Tibial artery (tissue), 4 donors: ENCODE results near the gene KDM6A.
"Not testable (repeated sequence)": the region's sequence is repeated elsewhere in the genome, so short reads cannot be mapped to it uniquely, and the experiment has no call there.

Experiments used
- DNase-seq, 2 donors: peaks; one replicate each; pipeline ENCODE4 v3.0.0-alpha.2; 2019
- H3K27ac ChIP-seq, 2 donors: fragments of 200-600 bp; sonication (generic) in 1 of 2; 1 replicate in 1 of 2; 2 replicates in 1 of 2; pipeline ENCODE4 v1.5.1; 2018 to 2019; ENCODE audit warnings: mild to moderate bottlenecking in 1 of 2
- H3K27me3 ChIP-seq, 2 donors: fragments of 200-600 bp; sonication (generic) in 1 of 2; one replicate each; pipeline versions ENCODE4 v1.5.1 to v1.6.0; 2016 to 2019
- H3K36me3 ChIP-seq, 3 donors: fragments of 200-600 bp; sonication (generic) in 2 of 3; one replicate each; pipeline ENCODE4 v1.5.1; 2016 to 2019; ENCODE audit warnings: mild to moderate bottlenecking in 2 of 3
- H3K4me1 ChIP-seq, 4 donors: fragments of 200-600 bp; sonication (generic) in 2 of 4; 1 replicate in 3 of 4; 2 replicates in 1 of 4; pipeline ENCODE4 v1.5.1; 2016 to 2019
- H3K4me3 ChIP-seq, 2 donors: fragments of 200-600 bp; sonication (generic) in 1 of 2; 1 replicate in 1 of 2; 2 replicates in 1 of 2; pipeline ENCODE4 v1.5.1; 2018 to 2019; ENCODE audit warnings: mild to moderate bottlenecking in 2 of 2
- H3K9me3 ChIP-seq, 3 donors: fragments of 200-600 bp; sonication (generic) in 1 of 3; one replicate each; pipeline ENCODE4 v1.5.1; 2016 to 2019
- intact Hi-C: fragments of 100-400 bp; cut with DNase I; formaldehyde crosslinking; loops from one replicate; pipeline ENCODE4 v1.15.0; 2023; ENCODE audit warnings: low total_unique reads
- TF ChIP-seq, protein P1 (sequence below), 2 experiments: fragments of 200-600 bp in 1 of 2; fragments of 450-650 bp in 1 of 2; IDR thresholded peaks; one replicate each; pipeline ENCODE4 v1.5.1; 2017 to 2019; ENCODE audit warnings: antibody characterized with exemption in 2 of 2, mild to moderate bottlenecking in 1 of 2, moderate library complexity in 1 of 2

The KDM6A gene

DNA sequence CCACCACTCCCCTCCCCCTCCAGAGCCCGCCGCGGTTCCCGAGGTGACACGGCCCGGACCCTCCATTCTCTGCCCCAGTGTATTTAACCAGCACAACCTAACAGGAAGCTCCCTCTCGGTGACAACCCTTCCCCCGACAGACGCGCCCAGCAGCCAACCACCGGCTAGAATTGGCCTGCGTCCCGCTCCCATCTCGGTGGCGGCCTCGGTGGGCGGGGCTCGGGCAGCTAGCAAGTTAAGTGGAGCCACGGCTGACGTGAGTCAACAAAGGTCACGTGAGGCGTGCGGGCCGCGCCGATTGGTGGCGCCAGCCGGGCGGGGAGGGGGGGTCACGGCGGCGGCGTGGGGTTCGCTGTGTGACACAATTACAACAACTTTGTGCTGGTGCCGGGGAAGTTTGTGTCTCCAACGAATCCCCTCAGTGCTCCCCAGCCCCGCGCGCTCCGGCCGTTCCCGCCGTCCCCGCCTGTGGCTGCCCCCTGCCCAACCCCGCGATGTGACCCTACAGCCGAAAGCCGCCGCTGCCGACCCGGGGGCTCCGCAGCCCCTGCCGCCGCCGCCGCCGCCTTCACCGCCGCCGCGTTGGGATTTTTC, at the start of gene KDM6A:
Gene KDM6A (plus strand): TSS at position 368 of the 594 bp plus-strand sequence. CDS start 364 bp downstream, outside the sequence.
- Histone ChIP-seq H3K4me1 (peaks cover 0 to 16% (median 5%) of the 10 kb centered on the region in 4 donors), H3K36me3 (no peaks in the 10 kb centered on the region), H3K27ac (peak within 1 kb of the TSS; percentile 97 to 99), H3K9me3 (no peaks in the 10 kb centered on the region), H3K4me3 (peak within 1 kb of the TSS; percentile 85 to 96), H3K27me3 (no peaks in the 10 kb centered on the region)
- TF ChIP-seq, protein P1, sequence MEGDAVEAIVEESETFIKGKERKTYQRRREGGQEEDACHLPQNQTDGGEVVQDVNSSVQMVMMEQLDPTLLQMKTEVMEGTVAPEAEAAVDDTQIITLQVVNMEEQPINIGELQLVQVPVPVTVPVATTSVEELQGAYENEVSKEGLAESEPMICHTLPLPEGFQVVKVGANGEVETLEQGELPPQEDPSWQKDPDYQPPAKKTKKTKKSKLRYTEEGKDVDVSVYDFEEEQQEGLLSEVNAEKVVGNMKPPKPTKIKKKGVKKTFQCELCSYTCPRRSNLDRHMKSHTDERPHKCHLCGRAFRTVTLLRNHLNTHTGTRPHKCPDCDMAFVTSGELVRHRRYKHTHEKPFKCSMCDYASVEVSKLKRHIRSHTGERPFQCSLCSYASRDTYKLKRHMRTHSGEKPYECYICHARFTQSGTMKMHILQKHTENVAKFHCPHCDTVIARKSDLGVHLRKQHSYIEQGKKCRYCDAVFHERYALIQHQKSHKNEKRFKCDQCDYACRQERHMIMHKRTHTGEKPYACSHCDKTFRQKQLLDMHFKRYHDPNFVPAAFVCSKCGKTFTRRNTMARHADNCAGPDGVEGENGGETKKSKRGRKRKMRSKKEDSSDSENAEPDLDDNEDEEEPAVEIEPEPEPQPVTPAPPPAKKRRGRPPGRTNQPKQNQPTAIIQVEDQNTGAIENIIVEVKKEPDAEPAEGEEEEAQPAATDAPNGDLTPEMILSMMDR (IDR thresholded peaks at IDR 0.05): no peak
- peak; percentile 95 to 98 for DNase-seq
- intact Hi-C loops: no loop called here

DNA sequence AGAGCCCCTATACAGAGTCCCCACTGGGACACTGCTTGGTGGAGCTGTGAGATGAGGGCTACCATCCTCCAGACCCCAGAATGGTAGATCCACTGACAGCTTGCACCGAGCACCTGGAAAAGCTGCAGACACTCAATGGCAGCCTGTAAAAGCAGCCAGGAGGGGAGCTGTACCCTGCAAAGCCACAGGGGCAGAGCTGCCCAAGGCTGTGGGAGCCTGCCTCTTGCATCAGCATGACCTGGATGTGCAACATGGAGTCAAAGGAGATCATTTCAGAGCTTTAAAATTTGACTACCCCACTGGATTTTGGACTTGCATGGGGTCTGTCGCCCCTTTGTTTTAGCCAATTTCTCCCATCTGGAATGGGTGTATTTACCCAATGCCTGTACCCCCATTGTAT, 49.8 kb upstream of the KDM6A start:
- H3K27ac ChIP-seq, H3K27me3 ChIP-seq, DNase-seq, intact Hi-C loops, H3K4me3 ChIP-seq, H3K4me1 ChIP-seq, H3K9me3 ChIP-seq, H3K36me3 ChIP-seq: not testable (repeated sequence)

DNA sequence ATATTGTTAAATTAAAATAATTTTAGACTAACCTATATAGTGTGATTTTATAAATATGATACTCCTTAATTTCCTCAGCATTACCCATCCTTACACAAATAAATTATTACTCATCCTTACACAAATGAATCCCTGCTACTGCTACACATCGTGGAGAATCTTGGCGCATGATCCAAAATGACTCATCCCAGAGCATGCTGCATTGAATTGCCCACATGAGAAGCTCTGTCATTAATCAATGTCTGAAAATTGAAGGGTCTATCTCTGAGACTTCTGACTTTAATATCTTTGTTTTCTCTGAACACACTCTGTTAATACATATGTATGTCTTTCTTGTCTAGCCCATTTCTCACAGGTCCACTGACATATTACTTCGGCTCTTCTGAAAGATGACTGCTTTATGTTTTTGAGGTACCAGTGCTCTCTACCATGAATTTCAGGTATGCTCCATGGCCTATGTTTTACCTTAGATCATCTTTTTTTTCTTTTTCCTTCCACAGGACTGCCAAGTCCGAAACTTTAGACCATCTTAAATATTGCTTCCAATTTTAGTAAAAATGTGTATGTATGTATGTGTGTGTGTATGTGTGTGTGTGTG, 44.9 kb upstream of the KDM6A start:
- DNase-seq: no peak
- H3K36me3 ChIP-seq: no peaks in the 10 kb centered on the region
- no peaks in the 10 kb centered on the region for H3K9me3 ChIP-seq
- H3K4me1 ChIP-seq: no peaks in the 10 kb centered on the region
- no peak overlapping the region for H3K27ac ChIP-seq
- intact Hi-C loops: no loop called here
- no peaks in the 10 kb centered on the region for H3K27me3 ChIP-seq
- H3K4me3 ChIP-seq: no peak overlapping the region
- TF ChIP-seq, protein P1 (IDR thresholded peaks at IDR 0.05): no peak

DNA sequence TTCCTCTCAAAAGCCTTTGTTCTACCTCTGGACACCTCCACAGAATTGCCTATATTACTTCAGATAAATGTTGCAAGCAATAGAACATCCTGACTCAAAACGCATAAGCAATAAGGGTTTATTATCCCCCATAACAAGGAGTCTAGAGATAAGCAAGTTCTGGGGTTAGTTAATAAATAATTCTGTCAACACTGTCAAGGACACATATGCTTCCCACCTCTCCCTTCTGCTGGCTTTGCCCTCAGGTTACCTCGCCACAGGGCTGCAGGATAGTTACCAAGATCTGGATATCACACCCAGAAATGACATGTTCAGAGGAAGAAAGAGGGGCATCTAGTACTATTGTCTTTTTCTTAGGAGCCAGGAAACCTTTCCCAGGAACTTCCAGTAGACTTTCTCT, 43.2 kb upstream of the KDM6A start:
- H3K4me1 ChIP-seq: no peaks in the 10 kb centered on the region
- intact Hi-C loops: no loop called here
- H3K9me3 ChIP-seq: no peaks in the 10 kb centered on the region
- H3K4me3 ChIP-seq: no peak overlapping the region
- no peak overlapping the region for H3K27ac ChIP-seq
- H3K36me3 ChIP-seq: no peaks in the 10 kb centered on the region
- TF ChIP-seq, protein P1 (IDR thresholded peaks at IDR 0.05): no peak
- DNase-seq: no peak
- H3K27me3 ChIP-seq: no peaks in the 10 kb centered on the region

DNA sequence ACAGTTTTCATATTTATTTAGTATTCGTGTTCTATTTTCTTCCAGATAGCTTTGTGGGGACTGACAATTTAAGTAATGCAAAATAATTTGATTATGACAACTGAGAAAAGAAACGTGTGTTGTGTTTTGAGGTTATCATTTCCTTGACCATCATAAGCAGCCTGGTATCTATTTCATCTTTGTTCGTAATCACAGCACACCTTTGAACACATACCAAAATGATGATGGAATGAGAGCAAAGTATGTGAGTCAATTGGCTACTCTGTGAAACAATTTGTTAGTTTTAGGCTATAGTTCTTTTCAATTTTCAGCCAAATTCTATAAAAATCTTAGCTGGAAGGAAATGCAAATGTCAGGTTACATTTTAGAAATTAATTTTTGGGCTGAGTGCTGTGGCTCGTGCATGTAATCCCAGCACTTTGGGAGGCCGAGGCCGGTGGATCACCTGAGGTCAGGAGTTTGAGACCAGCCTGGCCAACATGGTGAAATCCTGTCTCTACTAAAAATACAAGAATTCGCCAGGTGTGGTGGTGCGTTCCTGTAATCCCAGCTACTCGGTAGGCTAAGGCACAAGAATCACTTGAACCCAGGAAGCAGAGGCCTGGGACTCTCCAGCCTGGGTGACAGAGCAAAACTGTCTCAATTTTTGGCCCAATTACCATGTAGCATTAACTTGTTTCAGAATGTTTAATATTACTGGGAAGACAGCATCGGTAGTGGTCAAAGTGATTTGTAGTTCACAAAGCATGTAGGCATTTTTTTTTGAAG, 30.3 kb upstream of the KDM6A start:
- Histone ChIP-seq H3K4me1 (no peaks in the 10 kb centered on the region), H3K27ac (no peak overlapping the region), H3K36me3 (no peaks in the 10 kb centered on the region), H3K27me3 (no peaks in the 10 kb centered on the region), H3K4me3 (no peak overlapping the region), H3K9me3 (no peaks in the 10 kb centered on the region)
- DNase-seq: no peak
- TF ChIP-seq, protein P1 (IDR thresholded peaks at IDR 0.05): no peak
- intact Hi-C loops: no loop called here

DNA sequence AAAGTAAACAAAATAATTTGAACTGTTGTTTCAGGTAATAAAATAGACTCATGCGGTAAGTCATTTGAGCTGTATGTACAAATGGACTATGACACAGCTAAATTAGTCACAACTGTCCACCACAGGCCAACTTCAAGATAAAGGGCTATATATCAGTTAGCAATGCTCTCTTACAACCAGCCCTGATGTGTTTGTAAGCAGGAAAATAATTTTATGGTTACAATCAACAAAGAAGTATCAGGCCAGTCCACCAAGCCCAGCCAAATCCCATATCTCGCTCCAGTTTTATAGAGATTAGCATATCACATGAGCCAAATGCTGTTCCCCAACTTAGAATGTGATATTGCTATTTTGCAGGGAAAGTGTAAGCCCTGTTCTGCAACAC, 29.7 kb upstream of the KDM6A start:
- TF ChIP-seq, protein P1 (IDR thresholded peaks at IDR 0.05): no peak
- Histone ChIP-seq H3K4me3 (no peak overlapping the region), H3K9me3 (no peaks in the 10 kb centered on the region), H3K4me1 (no peaks in the 10 kb centered on the region), H3K27ac (no peak overlapping the region), H3K36me3 (no peaks in the 10 kb centered on the region), H3K27me3 (no peaks in the 10 kb centered on the region)
- intact Hi-C loops: no loop called here
- no peak for DNase-seq
